Calu3 (cell line): Measurements from ENCODE around the gene PPP1R12A. TPM values are rescaled to one million over a fixed set of nuclear protein-coding genes. Genes with fewer than 3 reads are reported as not detected.

ENCODE experiments used
- BruUV-seq: library from RNA; stranded (reverse); fragments of 400-500 nt; replicated peaks from 2 replicates; lab custom pipeline; 2021; lab: Mats Ljungman, UMichigan
- CTCF ChIA-PET: fragments of 300-600 bp; sonication (Branson Sonifier 250); formaldehyde crosslinking; loops from one replicate; lab custom pipeline; 2022; ENCODE audit warnings: antibody characterized with exemption; lab: Charles Lee
- DNase-seq: peaks from one replicate; pipeline ENCODE4 v3.0.0; 2022
- H3K27ac Mint-ChIP-seq: one replicate; pipeline ENCODE4 v1.8.0; 2022; ENCODE audit warnings: mixed read lengths; ENCODE audit not compliant: unreplicated experiment
- H3K27me3 Mint-ChIP-seq: one replicate; pipeline ENCODE4 v1.8.0; 2022; ENCODE audit warnings: mixed read lengths; ENCODE audit not compliant: unreplicated experiment
- H3K36me3 Mint-ChIP-seq: one replicate; pipeline ENCODE4 v1.8.0; 2022; ENCODE audit warnings: mild to moderate bottlenecking, moderate library complexity, mixed read lengths; ENCODE audit not compliant: insufficient read depth, unreplicated experiment
- H3K4me1 Mint-ChIP-seq: one replicate; pipeline ENCODE4 v1.8.0; 2022; ENCODE audit warnings: mild to moderate bottlenecking, low read depth, mixed read lengths; ENCODE audit not compliant: unreplicated experiment
- H3K4me3 Mint-ChIP-seq: one replicate; pipeline ENCODE4 v1.8.0; 2022; ENCODE audit warnings: mild to moderate bottlenecking, low read depth, moderate library complexity, mixed read lengths; ENCODE audit not compliant: unreplicated experiment
- H3K9me3 Mint-ChIP-seq: one replicate; pipeline ENCODE4 v1.8.0; 2022; ENCODE audit warnings: low read depth, mixed read lengths; ENCODE audit not compliant: unreplicated experiment
- intact Hi-C: fragments of 100-400 bp; cut with micrococcal nuclease; formaldehyde crosslinking; loops from one replicate; pipeline ENCODE4 v1.10.0; 2022; ENCODE audit not compliant: unreplicated experiment
- total RNA-seq: library from RNA; stranded (reverse); gene quantifications from 2 replicates; pipeline ENCODE4 v1.2.3, GENCODE V29; 2022
- TF ChIP-seq, protein P1 (sequence below): fragments of 200-600 bp; IDR thresholded peaks from one replicate; pipeline ENCODE4 v1.8.0; 2022; ENCODE audit warnings: antibody characterized with exemption; ENCODE audit not compliant: unreplicated experiment

PPP1R12A gene
- total RNA-seq, 1 experiment from 2014 or later: 97.4 TPM

DNA sequence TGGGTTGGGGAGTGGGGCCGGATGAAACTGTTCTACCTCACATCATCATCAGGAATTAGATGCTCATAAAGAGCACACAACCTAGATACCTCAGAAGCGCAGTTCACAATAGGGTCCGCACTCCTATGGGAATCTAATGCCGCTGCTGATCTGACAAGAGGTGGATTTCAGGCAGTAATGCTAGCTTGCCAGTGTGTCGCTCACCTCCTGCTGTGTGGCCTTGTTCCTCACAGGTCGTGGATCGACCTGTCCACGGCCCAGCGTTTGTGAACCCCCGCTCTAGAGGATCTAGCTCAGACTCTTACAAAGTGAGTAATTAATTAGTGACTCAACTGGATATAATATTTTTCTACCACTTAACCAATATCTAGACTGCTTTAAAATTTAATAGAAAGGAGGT lies 5.8 kb downstream of the PPP1R12A start:
- BruUV-seq: no TSS peak
- TF ChIP-seq, protein P1, sequence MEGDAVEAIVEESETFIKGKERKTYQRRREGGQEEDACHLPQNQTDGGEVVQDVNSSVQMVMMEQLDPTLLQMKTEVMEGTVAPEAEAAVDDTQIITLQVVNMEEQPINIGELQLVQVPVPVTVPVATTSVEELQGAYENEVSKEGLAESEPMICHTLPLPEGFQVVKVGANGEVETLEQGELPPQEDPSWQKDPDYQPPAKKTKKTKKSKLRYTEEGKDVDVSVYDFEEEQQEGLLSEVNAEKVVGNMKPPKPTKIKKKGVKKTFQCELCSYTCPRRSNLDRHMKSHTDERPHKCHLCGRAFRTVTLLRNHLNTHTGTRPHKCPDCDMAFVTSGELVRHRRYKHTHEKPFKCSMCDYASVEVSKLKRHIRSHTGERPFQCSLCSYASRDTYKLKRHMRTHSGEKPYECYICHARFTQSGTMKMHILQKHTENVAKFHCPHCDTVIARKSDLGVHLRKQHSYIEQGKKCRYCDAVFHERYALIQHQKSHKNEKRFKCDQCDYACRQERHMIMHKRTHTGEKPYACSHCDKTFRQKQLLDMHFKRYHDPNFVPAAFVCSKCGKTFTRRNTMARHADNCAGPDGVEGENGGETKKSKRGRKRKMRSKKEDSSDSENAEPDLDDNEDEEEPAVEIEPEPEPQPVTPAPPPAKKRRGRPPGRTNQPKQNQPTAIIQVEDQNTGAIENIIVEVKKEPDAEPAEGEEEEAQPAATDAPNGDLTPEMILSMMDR: no peak
- no peak for DNase-seq
- CTCF ChIA-PET: no interaction called here
- H3K36me3 Mint-ChIP-seq: peaks cover 22% of the 10 kb centered on the region
- no peak overlapping the region for H3K4me3 Mint-ChIP-seq
- H3K9me3 Mint-ChIP-seq: no peaks in the 10 kb centered on the region
- intact Hi-C loops: no loop called here
- H3K4me1 Mint-ChIP-seq: peaks cover 15% of the 10 kb centered on the region
- no peak overlapping the region for H3K27ac Mint-ChIP-seq
- H3K27me3 Mint-ChIP-seq: no peaks in the 10 kb centered on the region

DNA sequence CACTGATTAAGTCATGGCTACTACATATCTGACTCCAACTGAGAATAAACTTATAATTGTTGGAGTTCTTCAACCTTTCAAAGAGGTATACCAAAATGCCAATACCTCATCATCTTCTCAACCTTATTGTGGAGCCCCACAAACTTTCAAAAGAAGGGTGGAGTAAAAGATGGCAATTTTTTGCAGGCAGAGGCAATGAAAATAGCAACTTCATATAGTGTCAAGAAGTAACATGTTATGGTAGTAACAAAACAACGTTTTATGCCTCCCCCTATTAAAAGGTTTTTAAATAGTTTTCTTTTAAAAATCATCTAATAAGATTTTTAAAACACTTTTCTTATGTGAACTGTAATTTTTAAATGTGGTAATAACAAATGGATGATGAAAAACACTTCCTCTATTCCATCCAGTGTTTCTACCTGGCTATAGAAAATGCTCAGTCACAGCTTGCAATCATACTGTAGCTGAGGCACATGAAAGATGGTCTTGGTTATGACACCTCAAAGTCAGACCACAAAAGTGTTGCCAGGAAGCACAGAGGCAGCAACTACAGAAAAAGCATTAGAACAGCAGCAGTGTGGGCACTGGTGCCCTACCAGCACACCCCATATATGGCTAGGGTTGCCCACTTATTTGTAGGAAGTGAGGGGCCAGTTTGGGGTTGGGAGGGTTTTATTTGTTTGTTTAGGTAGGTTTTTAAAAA lies 7.0 kb downstream of the PPP1R12A start:
- CTCF ChIA-PET: no interaction called here

DNA sequence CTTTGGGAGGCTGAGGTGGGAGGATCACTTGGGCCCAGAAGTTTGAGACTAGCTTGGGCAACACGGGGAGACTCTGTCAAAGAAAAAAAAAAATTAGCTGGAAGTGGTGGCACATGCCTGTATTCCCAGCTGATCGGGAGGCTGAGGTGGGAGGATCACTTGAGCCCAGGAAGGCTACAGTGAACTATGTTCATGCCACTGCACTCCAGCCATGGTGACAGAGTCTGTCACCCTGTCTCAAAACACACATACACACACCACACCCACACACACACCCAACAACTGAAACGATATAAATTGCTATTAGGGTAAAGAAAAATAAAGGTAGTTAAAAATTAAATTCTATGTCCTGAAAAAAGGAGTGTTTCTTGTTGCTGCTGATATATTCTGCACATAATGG lies 7.9 kb downstream of the PPP1R12A start:
- Mint-ChIP-seq H3K9me3 (no peaks in the 10 kb centered on the region), H3K4me3 (no peak overlapping the region), H3K27ac (no peak overlapping the region), H3K4me1 (peaks cover 7% of the 10 kb centered on the region), H3K36me3 (peaks cover 5% of the 10 kb centered on the region), H3K27me3 (no peaks in the 10 kb centered on the region)
- intact Hi-C loops: no loop called here
- no peak for DNase-seq
- TF ChIP-seq, protein P1: no peak
- BruUV-seq: no TSS peak
- CTCF ChIA-PET: no interaction called here

More for the DNA sequence above, 7.0 kb downstream of the PPP1R12A start:
- no peak overlapping the region for H3K27ac Mint-ChIP-seq
- peaks cover 15% of the 10 kb centered on the region for H3K4me1 Mint-ChIP-seq
- BruUV-seq: no TSS peak
- H3K27me3 Mint-ChIP-seq: no peaks in the 10 kb centered on the region
- no peak for DNase-seq
- intact Hi-C loops: no loop called here
- H3K9me3 Mint-ChIP-seq: no peaks in the 10 kb centered on the region
- no peak overlapping the region for H3K4me3 Mint-ChIP-seq
- TF ChIP-seq, protein P1: no peak
- H3K36me3 Mint-ChIP-seq: peaks cover 11% of the 10 kb centered on the region

DNA sequence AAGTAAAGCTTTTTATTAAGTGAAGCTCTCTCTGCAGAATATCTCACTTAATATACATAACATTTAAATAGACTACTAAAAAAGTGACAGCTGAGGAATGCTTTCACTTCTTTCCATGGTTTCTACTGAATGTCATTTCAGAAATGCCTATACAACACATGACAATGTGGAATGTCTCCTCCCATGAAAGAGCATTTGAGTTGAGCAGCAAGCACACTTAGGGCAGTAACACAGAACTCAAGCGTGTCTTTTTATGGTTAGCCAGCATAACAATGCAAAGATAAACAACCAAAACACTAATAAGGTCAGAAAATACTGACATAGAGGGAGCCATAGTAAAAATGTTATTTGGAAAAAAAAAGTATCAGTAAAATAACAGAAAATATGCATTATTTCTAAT lies 9.4 kb downstream of the PPP1R12A start:
- DNase-seq: no peak
- CTCF ChIA-PET: no interaction called here
- no peak overlapping the region for H3K27ac Mint-ChIP-seq

More for the DNA sequence above, 9.4 kb downstream of the PPP1R12A start:
- Mint-ChIP-seq H3K27me3 (no peaks in the 10 kb centered on the region), H3K4me3 (no peak overlapping the region), H3K9me3 (no peaks in the 10 kb centered on the region), H3K36me3 (peaks cover 5% of the 10 kb centered on the region), H3K4me1 (peaks cover 7% of the 10 kb centered on the region)
- intact Hi-C loops: no loop called here
- BruUV-seq: no TSS peak
- TF ChIP-seq, protein P1: no peak
